OCI-LY1 (cell line): Measurements from ENCODE around the gene TMEM53.

ENCODE experiments used
- H2AFZ ChIP-seq: fragments of 200-600 bp; sonication (generic), shearing (Covaris generic); 2 replicates; pipeline ENCODE4 v1.6.0; 2014; ENCODE audit warnings: antibody characterized with exemption, mild to moderate bottlenecking, low read length
- H3F3A ChIP-seq: fragments of 200-600 bp; sonication (generic), shearing (Covaris generic); 2 replicates; pipeline ENCODE4 v1.6.0; 2014; ENCODE audit warnings: mild to moderate bottlenecking, antibody characterized with exemption, low read length, moderate library complexity; ENCODE audit not compliant: insufficient read depth
- H3K27ac ChIP-seq: fragments of 200-600 bp; sonication (generic); 2 replicates; pipeline ENCODE4 v1.5.1; 2014; ENCODE audit warnings: low read length, mixed run types, mild to moderate bottlenecking, low read depth; ENCODE audit not compliant: poor library complexity, severe bottlenecking
- H3K27me3 ChIP-seq: fragments of 200-600 bp; sonication (generic); 2 replicates; pipeline ENCODE4 v1.6.0; 2014; ENCODE audit warnings: antibody characterized with exemption, mild to moderate bottlenecking, low read length, moderate library complexity; ENCODE audit not compliant: insufficient read depth
- H3K36me3 ChIP-seq: fragments of 200-600 bp; sonication (generic); 2 replicates; pipeline ENCODE4 v1.6.1; 2014; ENCODE audit warnings: mild to moderate bottlenecking, antibody characterized with exemption, low read length, moderate library complexity, mixed read lengths; ENCODE audit not compliant: insufficient read depth
- H3K4me1 ChIP-seq: fragments of 200-600 bp; sonication (generic); 2 replicates; pipeline ENCODE4 v1.5.1; 2014; ENCODE audit warnings: mild to moderate bottlenecking, low read length, moderate library complexity; ENCODE audit not compliant: insufficient read depth, severe bottlenecking
- H3K4me2 ChIP-seq: fragments of 200-600 bp; sonication (generic), shearing (Covaris generic); 2 replicates; pipeline ENCODE4 v1.6.1; 2014; ENCODE audit warnings: low read length
- H3K4me3 ChIP-seq: fragments of 200-600 bp; sonication (generic); 2 replicates; pipeline ENCODE4 v1.5.1; 2014; ENCODE audit warnings: low read length, low read depth, mild to moderate bottlenecking, mixed read lengths; ENCODE audit not compliant: poor library complexity, severe bottlenecking
- H3K79me2 ChIP-seq: fragments of 200-600 bp; shearing (Covaris generic); 2 replicates; pipeline ENCODE4 v1.6.1; 2016; ENCODE audit warnings: mixed run types, low read length, mixed read lengths; ENCODE audit not compliant: insufficient read depth
- H3K9ac ChIP-seq: fragments of 200-600 bp; sonication (generic), shearing (Covaris generic); 2 replicates; pipeline ENCODE4 v1.6.1; 2014; ENCODE audit warnings: mild to moderate bottlenecking, low read length, mixed read lengths
- H3K9me2 ChIP-seq: fragments of 200-600 bp; sonication (generic), shearing (Covaris generic); 2 replicates; pipeline ENCODE4 v1.6.1; 2014; ENCODE audit warnings: low read depth, mild to moderate bottlenecking, low read length, mixed read lengths
- H3K9me3 ChIP-seq: fragments of 200-600 bp; shearing (Covaris generic); 2 replicates; pipeline ENCODE4 v1.6.1; 2014; ENCODE audit warnings: low read length, mixed read lengths
- H4K20me1 ChIP-seq: fragments of 200-600 bp; sonication (generic), shearing (Covaris generic); 2 replicates; pipeline ENCODE4 v1.6.0; 2016; ENCODE audit warnings: mild to moderate bottlenecking, low read length; ENCODE audit not compliant: insufficient read depth
- CTCF ChIP-seq: fragments of 200-600 bp; sonication (generic), shearing (Covaris generic); IDR thresholded peaks from 2 replicates; pipeline ENCODE4 v1.5.1; 2017; ENCODE audit warnings: mild to moderate bottlenecking, antibody characterized with exemption, low read length, moderate library complexity, mixed read lengths
- EZH2 ChIP-seq: fragments of 200-600 bp; sonication (generic), shearing (Covaris generic); IDR thresholded peaks from 2 replicates; pipeline ENCODE4 v1.8.0; 2017; ENCODE audit warnings: borderline replicate concordance, mixed run types, mild to moderate bottlenecking, antibody characterized with exemption, low read length, moderate library complexity, mixed read lengths

Gene TMEM53

GRCh38 chr1:44678626-44679025, 4.3 kb upstream of the TMEM53 start:
- H3K27me3 ChIP-seq, result no peaks in the 10 kb centered on the region
- no peaks in the 10 kb centered on the region for H4K20me1 ChIP-seq
- H3K4me3 ChIP-seq, result no peak overlapping the region
- no peak overlapping the region for H2AFZ ChIP-seq
- no peak overlapping the region for H3K27ac ChIP-seq
- no peak overlapping the region for H3K9ac ChIP-seq
- no peaks in the 10 kb centered on the region for H3F3A ChIP-seq
- H3K36me3 ChIP-seq, result no peaks in the 10 kb centered on the region
- H3K4me2 ChIP-seq, result no peak overlapping the region
- H3K9me3 ChIP-seq, result no peaks in the 10 kb centered on the region
- H3K9me2 ChIP-seq, result no peaks in the 10 kb centered on the region
- H3K79me2 ChIP-seq, result no peaks in the 10 kb centered on the region
- peaks cover 26% of the 10 kb centered on the region for H3K4me1 ChIP-seq
- TF ChIP-seq CTCF (no peak), EZH2 (no peak)

GRCh38 chr1:44678120-44678519, 3.8 kb upstream of the TMEM53 start:
- Histone ChIP-seq H3K9me3 (no peaks in the 10 kb centered on the region), H3K4me3 (no peak overlapping the region), H3K4me2 (no peak overlapping the region), H3K27me3 (no peaks in the 10 kb centered on the region), H2AFZ (no peak overlapping the region), H3K4me1 (peaks cover 32% of the 10 kb centered on the region), H3K27ac (no peak overlapping the region), H4K20me1 (no peaks in the 10 kb centered on the region), H3K36me3 (no peaks in the 10 kb centered on the region), H3F3A (no peaks in the 10 kb centered on the region), H3K9ac (no peak overlapping the region), H3K79me2 (no peaks in the 10 kb centered on the region), H3K9me2 (no peaks in the 10 kb centered on the region)
- no peak for TF ChIP-seq CTCF
- no peak for TF ChIP-seq EZH2

- Histone ChIP-seq H3K4me3 (peak overlapping the region; percentile 14), H3K4me2 (peak overlapping the region; percentile 51; the same call in 1 of the 2 replicates), H4K20me1 (no peaks in the 10 kb centered on the region), H2AFZ (no peak overlapping the region), H3K9me3 (no peaks in the 10 kb centered on the region), H3K9ac (no peak overlapping the region), H3K27me3 (no peaks in the 10 kb centered on the region), H3K27ac (peak overlapping the region; percentile 2), H3K4me1 (peaks cover 33% of the 10 kb centered on the region), H3K9me2 (no peaks in the 10 kb centered on the region), H3K79me2 (no peaks in the 10 kb centered on the region), H3F3A (no peaks in the 10 kb centered on the region), H3K36me3 (no peaks in the 10 kb centered on the region)
- TF ChIP-seq CTCF (peak; percentile 82), EZH2 (no peak)
Observed at GRCh38 chr1:44677201-44677766, 3.0 kb upstream of the TMEM53 start.
